Gastroesophageal sphincter (tissue), 3 donors: ENCODE measurements around the gene CLPTM1L.

Experiments used
- CTCF ChIP-seq, 4 experiments: fragments of 200-600 bp in 2 of 4; fragments of 450-650 bp in 2 of 4; sonication (generic) in 1 of 4; IDR thresholded peaks; one replicate each; pipeline ENCODE4 v1.5.1; 2017 to 2019; ENCODE audit warnings: antibody characterized with exemption in 4 of 4, mild to moderate bottlenecking in 2 of 4, moderate library complexity in 2 of 4
- POLR2A ChIP-seq, 2 donors: fragments of 450-650 bp; IDR thresholded peaks; one replicate each; pipeline ENCODE4 v1.6.1; 2017; ENCODE audit warnings: antibody characterized with exemption in 2 of 2, mild to moderate bottlenecking in 2 of 2, moderate library complexity in 1 of 2
- POLR2AphosphoS5 ChIP-seq: sonication (generic); formaldehyde crosslinking; IDR thresholded peaks from one replicate; pipeline ENCODE4 v1.6.1; 2017; ENCODE audit warnings: antibody characterized with exemption

GRCh38 chr5:1330146-1330846, 14.6 kb downstream of the CLPTM1L start:
- TF ChIP-seq POLR2A (IDR thresholded peaks at IDR 0.05) (no peak), CTCF (IDR thresholded peaks at IDR 0.05) (no peak), POLR2AphosphoS5 (no peak)
